Endodermal cell (in vitro differentiated cells): ENCODE data around the gene SNX30. TPM values are rescaled to one million over a fixed set of nuclear protein-coding genes. Genes with fewer than 3 reads are reported as not detected.

Experiments
- DNase-seq: peaks from one replicate; pipeline ENCODE4 v3.0.0-alpha.2; 2017
- H3K27ac ChIP-seq: 2 replicates; pipeline ENCODE4 v1.5.1; 2013; ENCODE audit warnings: mild to moderate bottlenecking, low read depth, low read length, moderate library complexity
- H3K27me3 ChIP-seq: 2 replicates; pipeline ENCODE4 v1.6.1; 2013; ENCODE audit warnings: mild to moderate bottlenecking, low read length, moderate library complexity; ENCODE audit not compliant: insufficient read depth, control insufficient read depth, poor library complexity, severe bottlenecking
- H3K36me3 ChIP-seq: 2 replicates; pipeline ENCODE4 v1.7.0; 2013; ENCODE audit warnings: mild to moderate bottlenecking, low read length, moderate library complexity; ENCODE audit not compliant: control insufficient read depth, insufficient read depth
- H3K4me1 ChIP-seq: one replicate; pipeline ENCODE4 v1.7.0; 2013; ENCODE audit warnings: low read length; ENCODE audit not compliant: control insufficient read depth, insufficient read depth
- H3K4me3 ChIP-seq: 2 replicates; pipeline ENCODE4 v1.5.1; 2013; ENCODE audit warnings: mild to moderate bottlenecking, low read length, moderate library complexity
- H3K9ac ChIP-seq: 2 replicates; pipeline ENCODE4 v1.6.1; 2013; ENCODE audit warnings: mild to moderate bottlenecking, low read length, moderate library complexity; ENCODE audit not compliant: poor library complexity, severe bottlenecking; ENCODE audit errors: extremely low read depth
- H3K9me3 ChIP-seq: 2 replicates; pipeline ENCODE4 v1.6.1; 2013; ENCODE audit warnings: mild to moderate bottlenecking, low read length, moderate library complexity; ENCODE audit not compliant: control insufficient read depth
- H3K27ac Mint-ChIP-seq: 2 replicates; pipeline ENCODE4 v1.8.0; 2020; ENCODE audit warnings: mixed read lengths
- H3K27me3 Mint-ChIP-seq: 2 replicates; pipeline ENCODE4 v1.8.0; 2021; ENCODE audit warnings: mild to moderate bottlenecking, mixed read lengths; ENCODE audit not compliant: insufficient read depth
- H3K36me3 Mint-ChIP-seq: 2 replicates; pipeline ENCODE4 v1.8.0; 2020; ENCODE audit warnings: low read depth, mixed read lengths
- H3K4me1 Mint-ChIP-seq: 2 replicates; pipeline ENCODE4 v1.8.0; 2020; ENCODE audit warnings: mixed read lengths
- H3K4me3 Mint-ChIP-seq: 2 replicates; pipeline ENCODE4 v1.8.0; 2020; ENCODE audit warnings: mild to moderate bottlenecking, moderate library complexity, mixed read lengths
- H3K9me3 Mint-ChIP-seq: 2 replicates; pipeline ENCODE4 v1.8.0; 2020; ENCODE audit warnings: mild to moderate bottlenecking, mixed read lengths
- WGBS, 2 experiments: methylation state at CpG; one replicate each; pipeline versions ENCODE4 v1.1.5 to v1.1.7; 2013; ENCODE audit warnings: missing lambda C conversion rate in 2 of 2, mixed read lengths in 1 of 2; ENCODE audit not compliant: insufficient coverage in 1 of 2, insufficient read length in 1 of 2; 5-methylcytosine and 5-hydroxymethylcytosine counted together
- total RNA-seq, 2 donors: library from RNA; stranded (reverse); fragmentation: NEBNext Ultra II Directional in 1 of 2; extraction: Animal tissue kit (Norgen Biotek cat#: 25700) in 1 of 2; gene quantifications; 2 replicates in 1 of 2; 3 replicates in 1 of 2; pipeline ENCODE4 v1.2.1, GENCODE V29; 2021
- TF ChIP-seq, protein P1 (sequence below): fragments of 200-600 bp; sonication (generic); conservative IDR thresholded peaks from 2 replicates; pipeline ENCODE4 v1.5.0; 2021; ENCODE audit warnings: antibody characterized with exemption, mild to moderate bottlenecking

Gene SNX30
- total RNA-seq, 2 donors from 2014 or later, result 11.8 to 14.8 TPM

DNA sequence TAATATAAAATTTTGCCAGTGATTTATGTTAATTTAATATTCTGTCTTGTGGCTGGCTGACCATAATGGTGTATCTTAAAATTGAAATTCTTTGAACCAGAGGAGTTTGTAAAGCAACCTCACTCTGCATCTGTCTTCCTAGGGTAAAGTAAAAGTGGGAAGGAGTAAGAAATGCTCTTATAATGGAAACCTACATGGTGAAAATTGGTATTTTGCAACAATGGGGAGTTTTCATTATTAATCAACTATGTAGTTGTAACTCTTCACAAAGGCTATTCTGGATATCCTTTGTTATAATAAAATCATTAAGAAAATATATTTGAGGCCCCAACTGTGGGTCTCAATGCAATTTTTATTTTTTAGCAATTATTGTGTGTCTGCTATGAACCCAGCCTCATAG is 44.2 kb downstream of the SNX30 start:
- Histone ChIP-seq H3K36me3 (no peaks in the 10 kb centered on the region), H3K27me3 (no peaks in the 10 kb centered on the region), H3K4me1 (peaks cover 3% of the 10 kb centered on the region), H3K4me3 (no peak overlapping the region), H3K27ac (no peak overlapping the region), H3K9ac (no peak overlapping the region), H3K9me3 (no peaks in the 10 kb centered on the region)
- DNase-seq, result no peak
- Mint-ChIP-seq H3K4me3 (no peak overlapping the region), H3K27ac (no peak overlapping the region), H3K4me1 (no peaks in the 10 kb centered on the region), H3K36me3 (no peaks in the 10 kb centered on the region), H3K27me3 (no peaks in the 10 kb centered on the region), H3K9me3 (peaks cover 6% of the 10 kb centered on the region)
- TF ChIP-seq, protein P1, sequence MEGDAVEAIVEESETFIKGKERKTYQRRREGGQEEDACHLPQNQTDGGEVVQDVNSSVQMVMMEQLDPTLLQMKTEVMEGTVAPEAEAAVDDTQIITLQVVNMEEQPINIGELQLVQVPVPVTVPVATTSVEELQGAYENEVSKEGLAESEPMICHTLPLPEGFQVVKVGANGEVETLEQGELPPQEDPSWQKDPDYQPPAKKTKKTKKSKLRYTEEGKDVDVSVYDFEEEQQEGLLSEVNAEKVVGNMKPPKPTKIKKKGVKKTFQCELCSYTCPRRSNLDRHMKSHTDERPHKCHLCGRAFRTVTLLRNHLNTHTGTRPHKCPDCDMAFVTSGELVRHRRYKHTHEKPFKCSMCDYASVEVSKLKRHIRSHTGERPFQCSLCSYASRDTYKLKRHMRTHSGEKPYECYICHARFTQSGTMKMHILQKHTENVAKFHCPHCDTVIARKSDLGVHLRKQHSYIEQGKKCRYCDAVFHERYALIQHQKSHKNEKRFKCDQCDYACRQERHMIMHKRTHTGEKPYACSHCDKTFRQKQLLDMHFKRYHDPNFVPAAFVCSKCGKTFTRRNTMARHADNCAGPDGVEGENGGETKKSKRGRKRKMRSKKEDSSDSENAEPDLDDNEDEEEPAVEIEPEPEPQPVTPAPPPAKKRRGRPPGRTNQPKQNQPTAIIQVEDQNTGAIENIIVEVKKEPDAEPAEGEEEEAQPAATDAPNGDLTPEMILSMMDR, result no peak

DNA sequence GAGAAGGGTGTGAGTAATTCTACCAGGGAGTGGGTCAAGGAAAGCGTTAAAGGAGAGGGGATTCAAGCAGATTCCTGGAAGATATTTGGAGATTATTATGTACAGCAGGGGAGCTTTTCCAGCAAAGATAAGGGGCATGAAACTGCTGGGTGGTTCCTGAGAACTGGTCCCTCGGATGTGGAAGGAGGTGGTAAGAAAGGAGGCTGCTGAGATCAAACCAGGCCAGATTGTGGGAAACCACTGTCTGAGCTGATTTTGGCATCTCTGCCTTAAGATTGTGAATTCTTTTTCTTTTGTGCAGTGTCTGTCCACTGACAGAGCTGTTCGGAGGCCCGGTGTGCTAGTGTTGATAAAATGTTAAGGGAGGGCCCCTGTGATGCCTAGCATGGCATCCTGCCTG is 45.4 kb downstream of the SNX30 start:
- Histone ChIP-seq H3K4me1 (peaks cover 3% of the 10 kb centered on the region), H3K9ac (no peak overlapping the region), H3K9me3 (no peaks in the 10 kb centered on the region), H3K4me3 (no peak overlapping the region), H3K27ac (no peak overlapping the region), H3K36me3 (no peaks in the 10 kb centered on the region), H3K27me3 (no peaks in the 10 kb centered on the region)
- Mint-ChIP-seq H3K9me3 (peaks cover 6% of the 10 kb centered on the region), H3K27ac (no peak overlapping the region), H3K27me3 (no peaks in the 10 kb centered on the region), H3K4me3 (no peak overlapping the region), H3K4me1 (no peaks in the 10 kb centered on the region), H3K36me3 (no peaks in the 10 kb centered on the region)
- TF ChIP-seq, protein P1, result no peak
- WGBS, 2 experiments, result 58 to 81% methylated on average over 2 to 4 of the region's 4 CpGs
- no peak for DNase-seq

DNA sequence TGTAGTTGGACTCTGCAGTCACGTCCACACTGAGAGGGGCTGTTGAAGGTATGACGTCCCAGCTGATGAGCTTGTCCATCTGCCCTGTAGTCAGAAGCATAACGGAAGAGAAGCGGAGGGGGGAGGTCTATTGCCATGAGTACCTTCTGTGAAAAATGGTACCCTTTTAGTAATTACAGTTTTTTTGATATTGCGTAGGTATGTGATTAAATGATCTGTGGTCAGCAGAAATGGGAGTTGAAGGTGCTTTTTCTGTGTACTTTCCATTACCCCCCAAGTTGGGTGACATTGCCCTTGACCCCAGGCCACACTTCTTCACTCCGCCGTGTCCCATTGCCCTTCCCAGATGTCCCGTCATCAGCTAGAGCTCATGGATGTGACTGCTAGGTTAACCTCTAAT is 45.9 kb downstream of the SNX30 start:
- no peak for DNase-seq
- no peaks in the 10 kb centered on the region for H3K9me3 ChIP-seq
- no peak overlapping the region for H3K27ac Mint-ChIP-seq
- TF ChIP-seq, protein P1, result no peak
- H3K4me3 ChIP-seq, result no peak overlapping the region
- WGBS, 2 experiments, result 91 to 95% methylated on average over 5 to 8 of the region's 8 CpGs
- peaks cover 3% of the 10 kb centered on the region for H3K4me1 ChIP-seq
- H3K4me1 Mint-ChIP-seq, result no peaks in the 10 kb centered on the region
- no peak overlapping the region for H3K27ac ChIP-seq
- H3K9ac ChIP-seq, result no peak overlapping the region
- H3K27me3 ChIP-seq, result no peaks in the 10 kb centered on the region
- H3K36me3 ChIP-seq, result no peaks in the 10 kb centered on the region
- peaks cover 6% of the 10 kb centered on the region for H3K9me3 Mint-ChIP-seq
- no peaks in the 10 kb centered on the region for H3K36me3 Mint-ChIP-seq
- H3K4me3 Mint-ChIP-seq, result no peak overlapping the region
- H3K27me3 Mint-ChIP-seq, result no peaks in the 10 kb centered on the region
